Right lobe of liver (tissue), 4 donors: ENCODE data around the gene DDC.

ENCODE experiments used
- CTCF ChIP-seq, 4 donors: fragments of 200-600 bp in 3 of 4; fragments of 450-650 bp in 1 of 4; IDR thresholded peaks; one replicate each; pipeline versions ENCODE4 v1.5.1 to v1.8.0; 2016 to 2022; ENCODE audit warnings: antibody characterized with exemption in 4 of 4, mild to moderate bottlenecking in 2 of 4
- POLR2A ChIP-seq: fragments of 450-650 bp; IDR thresholded peaks from one replicate; pipeline ENCODE4 v1.6.1; 2017; ENCODE audit warnings: antibody characterized with exemption, mild to moderate bottlenecking
- donor health status: DM: no; HTN: no; CAD: no.
- donor health status: DM: no; HTN: no; CAD: no.
- donor health status: DM: no; HTN: yes; CAD: no.

- TF ChIP-seq POLR2A, result no peak
- TF ChIP-seq CTCF (IDR thresholded peaks at IDR 0.05), result no peak
Measured at GRCh38 chr7:50567715-50568261, 2.6 kb upstream of the DDC start.
